Stimulated activated CD4-positive, alpha-beta T cell treated with anti-CD3 and anti-CD28 coated beads, Interleukin-1b, Interleukin-23, amount 100 ng/mL, for 1 hour (primary cell): ENCODE results near the gene EYA3.

Source experiments
- DNase-seq, 2 donors: peaks; one replicate each; pipeline ENCODE4 v3.0.0-alpha.2; 2020; ENCODE audit warnings: low read depth in 2 of 2

EYA3 gene, protein sequence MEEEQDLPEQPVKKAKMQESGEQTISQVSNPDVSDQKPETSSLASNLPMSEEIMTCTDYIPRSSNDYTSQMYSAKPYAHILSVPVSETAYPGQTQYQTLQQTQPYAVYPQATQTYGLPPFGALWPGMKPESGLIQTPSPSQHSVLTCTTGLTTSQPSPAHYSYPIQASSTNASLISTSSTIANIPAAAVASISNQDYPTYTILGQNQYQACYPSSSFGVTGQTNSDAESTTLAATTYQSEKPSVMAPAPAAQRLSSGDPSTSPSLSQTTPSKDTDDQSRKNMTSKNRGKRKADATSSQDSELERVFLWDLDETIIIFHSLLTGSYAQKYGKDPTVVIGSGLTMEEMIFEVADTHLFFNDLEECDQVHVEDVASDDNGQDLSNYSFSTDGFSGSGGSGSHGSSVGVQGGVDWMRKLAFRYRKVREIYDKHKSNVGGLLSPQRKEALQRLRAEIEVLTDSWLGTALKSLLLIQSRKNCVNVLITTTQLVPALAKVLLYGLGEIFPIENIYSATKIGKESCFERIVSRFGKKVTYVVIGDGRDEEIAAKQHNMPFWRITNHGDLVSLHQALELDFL

DNA sequence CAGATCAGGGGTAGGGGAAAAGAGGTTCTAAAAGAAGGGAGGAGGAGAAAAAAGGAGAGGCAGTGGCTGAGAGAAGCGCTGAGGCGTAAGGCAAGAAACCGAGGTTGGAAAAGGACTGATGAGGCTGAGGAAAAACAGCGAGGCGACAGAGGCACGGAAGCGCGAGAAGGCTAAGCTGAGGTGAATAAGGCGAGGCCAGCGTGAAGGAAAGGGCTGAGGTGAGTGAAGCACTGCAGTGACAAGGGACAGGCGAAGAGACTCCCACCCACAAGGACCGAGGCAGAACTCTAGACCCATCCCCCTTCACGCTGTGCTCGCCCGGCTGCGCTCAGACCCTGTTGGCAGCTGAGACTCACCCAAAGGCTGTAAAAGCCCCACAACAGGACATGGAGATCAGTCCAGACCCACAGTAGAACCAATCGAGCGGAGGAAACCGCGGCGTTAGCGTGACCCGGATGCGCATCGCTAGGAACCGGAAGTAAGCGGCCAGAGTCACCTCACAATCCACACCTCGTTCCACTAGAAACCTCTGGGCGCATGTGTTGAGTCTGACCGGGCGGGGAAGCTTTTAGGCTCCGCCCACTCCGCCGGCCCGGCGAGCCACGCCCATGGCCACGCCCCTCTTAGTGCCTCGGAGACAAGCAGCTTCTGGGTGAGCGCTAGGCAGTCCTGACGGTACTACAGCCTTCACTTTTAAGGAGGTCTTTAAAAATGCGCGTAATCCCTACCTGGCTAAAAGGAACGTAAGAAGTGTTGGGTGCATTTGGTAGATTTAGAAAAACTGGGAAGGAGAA is at the start of gene EYA3:
Gene EYA3 (minus strand): TSS at position 443 of the 794 bp plus-strand sequence. CDS start 30,584 bp downstream, outside the sequence.
- DNase-seq = peak; percentile 98 to 99

DNA sequence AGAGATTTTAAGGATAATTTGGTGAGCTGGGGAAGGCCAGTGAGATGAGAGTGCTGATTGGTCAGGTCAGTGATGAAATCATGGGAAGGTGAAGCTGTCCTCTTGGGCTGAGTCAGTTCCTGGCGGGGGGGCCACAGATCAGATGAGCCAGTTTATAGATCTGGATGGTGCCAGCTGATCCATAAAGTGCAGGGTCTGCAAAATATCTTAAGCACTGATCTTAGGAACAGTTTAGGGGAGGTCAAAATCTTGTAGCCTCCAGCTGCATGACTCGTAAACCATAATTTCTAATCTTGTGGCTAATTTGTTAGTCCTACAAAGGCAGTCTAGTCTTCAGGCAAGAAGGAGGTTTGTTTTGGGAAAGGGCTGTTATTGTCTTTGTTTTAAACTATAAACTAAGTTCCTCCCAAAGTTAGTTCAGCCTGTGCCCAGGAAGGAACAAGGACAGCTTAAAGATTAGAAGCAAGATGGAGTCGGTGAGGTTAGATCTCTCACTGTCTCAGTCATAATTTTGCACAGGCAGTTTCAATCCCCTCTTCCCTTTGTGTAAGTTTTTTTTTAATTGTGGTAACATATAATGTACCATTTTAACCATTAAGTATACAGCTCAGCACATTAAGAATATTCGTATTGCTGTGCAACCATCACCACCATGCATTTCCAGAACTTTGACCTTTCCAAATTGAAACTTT is 48.7 kb upstream of the EYA3 start:
- DNase-seq = no peak

DNA sequence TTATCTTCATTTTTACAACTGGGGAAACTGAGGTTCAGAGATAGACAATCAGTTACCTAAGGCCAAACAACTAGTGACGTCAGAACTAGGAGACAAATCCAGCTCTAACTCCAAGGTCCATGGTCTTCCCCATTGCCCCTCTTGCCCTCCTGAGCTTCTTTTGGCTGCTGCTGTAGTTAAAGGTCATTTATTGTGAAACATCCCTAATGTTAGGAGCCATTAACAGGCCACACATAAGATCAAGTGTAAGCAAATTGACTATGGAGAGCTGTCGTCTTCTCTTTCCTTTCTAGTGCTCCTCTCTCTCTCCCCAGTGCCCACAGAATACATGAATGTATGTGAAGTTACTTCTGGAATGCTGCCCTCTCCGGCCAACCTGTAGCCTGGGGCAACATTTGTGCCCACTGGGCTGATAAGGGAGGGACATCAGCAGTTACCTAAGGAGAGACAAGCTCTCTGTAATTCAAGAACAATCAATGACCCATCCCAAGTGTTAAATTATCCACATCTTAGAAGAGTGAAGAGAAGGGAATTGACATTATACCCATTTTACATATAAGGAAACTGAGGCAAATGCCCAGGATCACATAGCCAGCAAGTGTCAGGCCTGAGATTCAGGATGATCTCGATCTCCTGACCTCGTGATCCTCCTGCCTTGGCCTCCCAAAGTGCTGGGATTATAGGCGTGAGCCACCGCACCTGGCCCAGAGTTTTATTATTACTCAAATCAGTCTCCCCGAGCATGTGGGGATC is 47.9 kb upstream of the EYA3 start:
- DNase-seq = no peak

DNA sequence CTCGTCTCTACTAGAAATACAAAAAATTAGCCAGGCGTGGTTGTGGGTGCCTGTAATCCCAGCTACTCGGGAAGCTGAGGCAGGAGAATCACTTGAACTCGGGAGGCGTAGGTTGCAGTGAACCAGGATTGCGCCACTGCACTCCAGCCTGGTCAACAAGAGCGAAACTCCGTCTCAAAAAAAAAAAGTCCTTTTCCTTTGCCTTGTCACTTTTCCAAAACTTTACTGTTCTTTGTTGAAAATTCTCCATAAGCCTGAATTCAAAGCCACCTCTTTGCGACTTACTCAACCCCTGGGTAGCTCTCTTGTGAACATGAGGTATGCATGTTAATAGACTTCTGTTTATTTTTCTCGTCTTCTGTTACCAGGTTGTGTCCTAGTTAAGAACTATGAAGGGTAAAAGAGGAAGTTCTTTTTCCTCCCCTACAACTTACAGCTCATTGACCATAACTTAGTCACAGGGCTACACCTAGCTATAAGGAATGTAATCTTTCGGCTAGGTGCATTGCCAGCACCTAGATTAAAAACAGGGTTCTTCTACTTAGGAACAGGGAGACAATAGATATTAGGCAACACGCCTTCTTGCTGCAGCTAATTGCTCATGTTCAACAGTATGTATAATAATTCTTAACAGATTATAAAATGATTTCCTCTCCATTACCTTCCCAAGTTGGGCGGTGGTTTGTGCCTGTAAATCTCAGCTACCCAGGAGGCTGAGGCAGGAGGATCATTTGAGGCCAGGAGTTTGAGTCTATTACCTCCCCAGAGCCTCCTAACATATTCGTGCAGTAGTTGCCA is 47.2 kb upstream of the EYA3 start:
- DNase-seq = no peak

DNA sequence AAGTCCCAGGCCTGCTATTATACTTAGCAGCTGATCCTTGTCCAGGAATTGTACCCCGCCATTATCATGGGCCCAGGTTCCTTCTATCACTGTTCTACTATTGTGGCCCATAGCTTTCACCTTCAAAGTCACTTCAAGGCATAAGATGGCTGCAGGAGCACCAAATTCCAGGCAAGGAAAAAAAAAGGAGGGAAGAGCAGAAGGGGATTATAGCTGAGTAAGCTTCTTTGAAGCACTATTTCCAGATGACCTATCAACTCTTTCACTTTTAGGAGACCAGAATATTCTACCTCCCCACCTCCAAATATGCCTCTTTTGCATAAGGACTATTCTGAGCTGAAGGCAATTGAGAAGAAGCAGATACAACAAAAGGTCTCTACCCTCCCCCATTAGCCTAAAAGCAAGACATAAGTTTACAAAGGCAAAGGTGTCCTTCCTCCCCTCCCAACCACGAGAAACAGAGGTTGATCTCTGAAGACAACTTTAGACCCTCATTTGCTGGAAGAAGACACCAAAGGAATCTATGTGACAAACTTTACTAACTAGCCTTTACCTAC is 46.3 kb upstream of the EYA3 start:
- DNase-seq = no peak

DNA sequence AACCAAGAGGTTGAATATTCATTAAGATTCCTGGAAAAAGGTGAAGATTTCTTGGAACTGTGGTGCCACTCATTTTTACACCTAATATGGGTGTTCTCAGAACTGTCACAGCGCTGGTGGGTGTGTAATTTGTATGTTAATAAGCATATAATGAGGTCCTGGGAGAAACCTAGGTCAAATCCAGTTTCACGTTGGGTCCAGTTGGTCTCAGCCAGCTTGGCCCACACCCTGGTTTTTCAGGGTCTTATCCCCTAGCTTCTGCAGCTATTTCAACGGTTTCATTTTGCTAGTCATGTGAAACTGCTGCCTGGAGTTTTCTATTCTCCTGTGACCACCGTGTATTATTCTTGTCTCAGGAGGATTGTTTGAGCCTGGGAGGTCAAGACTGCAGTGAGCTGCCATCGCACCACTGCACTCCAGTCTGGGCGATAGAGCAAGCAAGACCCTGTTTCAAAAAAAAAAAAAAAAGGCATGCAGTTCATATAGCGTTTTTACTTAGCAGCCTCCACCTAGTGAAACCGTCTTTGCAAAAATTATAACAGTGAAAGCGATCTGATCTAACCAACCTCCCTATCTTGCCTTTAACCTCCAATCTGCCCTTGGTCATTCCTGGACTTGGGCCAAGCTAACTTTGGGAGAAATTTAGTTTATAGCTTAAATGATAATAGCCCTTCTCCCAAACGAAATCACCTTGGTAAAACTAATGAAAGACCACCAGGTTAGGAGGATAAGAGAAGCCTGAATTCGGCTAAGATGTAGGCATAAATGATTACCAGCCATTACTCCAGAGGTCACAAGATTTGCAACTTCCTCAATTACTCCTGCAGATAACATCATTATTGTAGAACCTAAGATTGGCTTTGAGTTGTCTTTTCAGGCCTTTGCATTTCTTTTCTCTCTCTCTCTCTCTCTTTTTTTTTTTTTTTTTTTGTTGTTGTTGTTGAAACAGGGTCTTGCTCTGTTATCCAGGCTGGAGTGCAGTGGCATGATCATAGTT is 44.1 kb upstream of the EYA3 start:
- no peak for DNase-seq

DNA sequence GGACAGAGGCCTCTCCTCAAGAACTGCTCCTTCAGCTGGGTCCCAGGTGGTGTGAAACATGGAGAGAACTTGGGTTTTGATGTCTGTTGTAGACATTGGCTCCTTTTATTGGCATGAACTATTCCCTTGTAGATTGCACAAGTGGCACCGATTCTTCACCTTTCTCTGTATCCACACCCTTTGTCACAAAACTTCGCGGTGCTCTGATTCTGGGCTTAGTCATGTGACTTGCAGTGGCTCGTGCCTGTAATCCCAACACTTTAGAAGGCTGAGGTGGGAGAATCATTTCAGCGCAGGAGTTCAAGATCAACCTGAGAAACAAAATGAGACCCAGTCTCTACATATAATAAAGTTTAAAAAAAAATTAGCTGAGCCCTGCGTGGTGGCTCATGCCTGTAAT is 42.5 kb upstream of the EYA3 start:
- no peak for DNase-seq

DNA sequence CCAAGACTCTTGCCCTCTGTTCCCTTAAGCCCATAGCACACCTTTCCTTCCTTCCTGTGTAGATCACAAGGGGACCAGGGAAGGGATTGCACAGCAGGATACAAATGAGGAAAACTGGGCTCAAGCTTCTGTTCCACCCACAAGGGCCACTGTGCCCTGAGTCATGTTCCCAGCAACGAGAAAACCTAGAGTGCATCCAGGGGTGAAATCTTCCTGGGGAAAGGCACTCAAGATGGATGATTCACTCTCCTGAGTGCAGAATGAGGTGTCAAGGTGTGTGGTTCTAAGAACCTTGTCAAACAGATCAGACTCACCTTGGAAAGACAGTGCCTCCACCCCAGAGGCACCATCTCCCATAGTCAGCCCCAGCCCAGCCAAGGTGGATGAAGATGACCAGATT is 40.7 kb upstream of the EYA3 start:
- no peak for DNase-seq

DNA sequence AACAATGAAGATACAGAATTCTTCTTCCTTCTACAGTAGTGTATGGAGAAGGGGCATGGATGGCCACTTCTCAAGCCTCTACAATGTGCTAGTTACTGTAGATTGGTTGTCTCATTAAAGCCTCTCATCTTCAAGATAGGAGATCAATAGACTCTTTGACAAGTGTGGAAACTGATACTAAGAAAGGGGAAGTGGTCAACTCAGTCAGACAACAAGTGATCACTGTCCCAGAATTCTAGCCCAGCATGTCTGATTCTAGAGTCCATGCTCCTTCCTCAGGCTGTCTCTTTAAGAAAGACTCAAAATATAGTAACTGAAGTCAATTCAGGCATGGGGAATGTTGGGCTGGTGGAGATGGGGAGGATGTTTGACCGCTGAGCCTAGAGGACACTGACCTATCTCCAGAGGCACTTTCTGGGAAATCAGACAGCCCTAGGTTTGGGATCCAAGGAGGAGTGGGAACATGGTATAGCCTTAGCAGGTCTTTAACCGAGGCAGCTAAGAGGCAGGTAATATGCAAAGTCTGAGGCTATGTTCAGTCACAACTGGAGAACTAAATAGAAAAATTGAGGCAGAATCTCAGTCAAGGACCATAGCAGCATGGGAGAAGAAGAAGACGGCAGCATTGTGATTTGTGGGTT is 39.3 kb upstream of the EYA3 start:
- DNase-seq = no peak

DNA sequence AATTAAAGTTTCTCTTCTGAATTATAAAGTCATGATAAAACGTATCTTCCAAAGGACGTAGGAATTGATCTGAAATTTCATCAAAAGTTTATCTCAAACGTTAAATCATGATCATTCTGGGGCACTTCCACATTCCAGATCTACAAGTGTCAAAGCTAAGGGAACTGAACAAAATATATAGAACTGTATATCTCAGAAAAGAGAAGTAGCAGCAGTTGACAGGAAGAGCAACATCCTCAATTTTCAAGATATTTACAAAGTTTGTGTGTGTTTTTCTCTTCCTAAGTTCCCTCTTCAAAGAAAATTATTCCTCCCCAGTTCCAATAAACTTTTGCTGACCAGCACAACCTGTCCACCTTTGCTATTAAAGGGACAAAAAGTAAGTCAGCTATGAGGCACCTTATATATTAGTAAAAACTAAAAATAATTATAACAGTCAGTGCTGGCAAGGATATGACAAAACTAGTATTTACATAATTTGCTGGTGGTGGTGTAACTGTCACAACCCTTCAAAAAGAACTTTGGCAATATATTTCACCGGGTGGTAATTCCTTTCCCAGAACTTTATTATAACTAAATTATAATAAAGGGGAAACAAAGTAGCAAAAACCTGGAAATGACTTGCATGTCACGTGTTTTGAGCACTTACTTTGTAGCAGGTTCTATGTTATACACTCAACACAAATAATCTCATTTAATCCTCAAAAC is 38.5 kb upstream of the EYA3 start:
- no peak for DNase-seq

DNA sequence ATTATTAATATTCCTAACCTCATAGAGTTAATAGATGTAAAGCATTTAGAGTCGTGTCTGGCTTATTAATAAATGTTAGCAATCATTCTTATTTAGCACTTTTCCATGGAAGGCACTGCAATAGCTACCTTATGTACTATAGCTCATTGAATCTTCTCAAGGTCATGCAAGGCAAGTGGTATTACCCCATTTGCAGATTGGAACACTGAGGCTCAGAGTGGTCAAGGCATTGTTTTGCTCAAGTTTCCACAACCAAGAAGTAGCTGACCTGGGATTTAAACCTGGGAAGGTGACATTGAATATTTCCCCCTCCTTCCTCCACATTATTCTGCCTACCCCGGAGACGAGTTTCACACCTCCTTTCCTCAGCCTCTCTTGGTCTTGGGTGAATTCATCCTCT is 37.8 kb upstream of the EYA3 start:
- DNase-seq = no peak

DNA sequence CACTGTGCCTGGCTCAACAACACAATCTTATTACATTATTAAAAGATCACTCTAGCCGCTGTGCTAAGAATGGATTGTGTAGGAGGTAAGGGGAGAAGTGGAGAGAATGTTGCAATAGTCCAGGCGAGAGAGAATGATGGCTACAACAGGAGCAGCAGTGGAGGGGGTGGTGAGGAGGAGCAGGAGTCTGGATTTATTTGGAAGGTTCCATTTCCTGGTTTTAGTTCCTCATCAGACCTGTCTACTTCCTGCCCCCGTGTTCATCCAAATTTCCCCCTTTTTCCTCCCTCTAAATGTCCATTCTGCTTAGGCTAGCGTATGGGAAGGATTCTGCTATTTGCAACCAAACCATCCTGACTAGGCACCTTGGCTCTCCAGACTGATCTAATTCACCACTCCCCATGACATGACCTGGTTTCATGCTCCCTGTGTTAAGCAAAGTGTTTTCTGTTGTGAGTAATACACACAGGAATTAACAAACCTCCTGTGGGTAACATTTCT is 35.1 kb upstream of the EYA3 start:
- DNase-seq = no peak

DNA sequence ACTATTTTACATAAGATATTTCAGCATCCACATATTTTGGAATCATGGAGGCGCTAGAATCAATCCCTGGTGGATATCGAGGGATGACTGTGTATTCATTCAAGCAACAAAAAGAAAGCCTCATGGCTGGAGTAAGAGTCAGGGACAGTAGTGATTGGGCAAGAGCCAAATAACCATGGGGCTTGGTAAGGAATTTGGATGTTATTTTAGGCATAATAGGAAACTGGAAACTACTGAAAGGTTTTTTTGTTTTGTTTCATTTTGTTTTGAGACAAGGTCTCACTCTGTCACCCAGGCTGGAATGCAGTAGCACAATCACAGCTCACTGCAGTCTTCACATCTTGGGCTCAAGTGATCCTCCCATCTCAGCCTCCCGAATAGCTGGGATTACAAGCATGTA is 33.8 kb upstream of the EYA3 start:
- DNase-seq = no peak

DNA sequence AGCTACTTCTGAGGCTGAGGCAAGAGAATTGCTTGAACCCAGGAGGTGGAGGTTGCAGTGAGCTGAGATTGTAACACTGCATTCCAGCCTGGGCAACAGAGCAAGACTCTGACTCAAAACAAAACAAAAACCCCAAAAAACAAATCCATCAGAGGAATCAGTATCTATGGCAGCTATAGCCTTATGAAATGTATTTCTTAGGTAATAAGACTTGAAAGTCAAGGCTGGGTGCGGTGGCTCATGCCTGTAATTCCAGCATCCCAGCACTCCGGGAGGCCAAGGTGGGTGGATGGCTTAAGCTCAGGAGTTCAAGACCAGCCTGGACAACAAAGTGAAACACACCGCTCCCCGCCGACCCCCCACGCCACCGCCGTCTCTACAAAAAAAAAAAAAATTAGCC is 31.1 kb upstream of the EYA3 start:
- no peak for DNase-seq

DNA sequence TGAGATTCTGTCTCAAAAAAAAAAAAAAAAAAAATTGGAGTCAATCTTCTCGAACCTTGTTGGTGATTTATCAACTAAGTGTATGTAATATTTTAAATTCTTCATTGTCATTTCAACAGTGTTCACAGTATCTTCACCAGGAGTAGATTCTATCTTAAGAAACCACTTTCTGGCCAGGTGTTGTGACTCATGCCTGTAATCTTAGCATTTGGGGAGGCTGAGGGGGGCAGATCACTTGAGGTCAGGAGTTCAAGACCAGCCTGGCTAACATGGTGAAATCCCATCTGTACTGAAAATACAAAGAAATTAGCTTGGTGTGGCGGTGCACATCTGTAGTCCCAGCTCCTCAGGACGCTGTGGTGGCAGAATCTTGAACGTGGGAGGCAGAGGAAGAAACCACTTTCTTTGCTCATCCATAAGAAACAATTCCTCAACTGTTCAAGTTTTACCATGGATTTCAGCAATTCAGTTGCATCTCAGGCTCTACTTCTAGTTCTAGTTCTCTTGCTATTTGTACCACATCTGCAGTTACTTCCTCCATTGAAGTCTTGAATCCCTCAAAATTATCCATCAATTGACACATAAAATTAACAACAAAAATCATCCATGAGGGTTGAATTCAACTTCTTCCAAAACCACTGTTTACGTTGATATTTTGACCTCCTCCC is 30.4 kb upstream of the EYA3 start:
- no peak for DNase-seq

DNA sequence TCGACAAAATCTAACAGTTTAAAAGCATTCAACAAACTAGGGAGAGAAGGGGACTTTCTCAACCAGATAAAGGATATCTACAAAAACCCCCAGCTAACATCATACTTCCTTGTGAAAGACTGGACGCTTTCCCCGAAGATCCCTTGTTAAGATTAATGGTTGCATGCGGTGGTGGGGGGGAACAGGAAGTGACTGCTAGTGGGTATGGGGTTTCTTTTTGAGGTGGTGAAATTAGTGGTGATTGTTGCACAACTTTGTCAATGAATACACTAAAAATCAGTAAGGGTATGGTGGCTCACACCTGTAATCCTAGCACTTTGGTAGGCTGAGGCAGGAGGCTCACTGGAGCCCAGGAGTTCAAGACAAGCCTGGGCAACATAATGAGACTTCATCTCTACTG is 26.9 kb upstream of the EYA3 start:
- peak in 1 of 2 donors; percentile 6 for DNase-seq

DNA sequence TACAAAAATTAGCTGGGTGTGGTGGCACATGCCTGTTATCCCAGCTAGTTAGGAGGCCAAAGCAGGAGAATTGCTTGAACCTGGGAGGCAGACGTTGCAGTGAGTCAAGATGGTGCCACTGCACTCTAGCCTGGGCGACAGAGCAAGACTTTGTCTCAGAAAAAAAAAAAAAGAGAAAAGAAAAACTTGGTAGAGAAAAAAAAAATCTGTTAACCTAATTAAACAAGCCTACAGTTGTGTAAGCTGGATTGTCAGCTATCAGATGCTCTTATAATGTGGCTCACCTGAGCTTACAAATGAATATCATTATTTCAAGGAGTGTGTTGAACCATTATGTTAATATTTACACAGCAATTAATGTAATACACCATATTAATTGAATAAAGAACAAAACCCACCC is 26.4 kb upstream of the EYA3 start:
- DNase-seq = no peak
